Dedifferentiated amniotic fluid mesenchymal stem cell (primary cell): Measurements from ENCODE around the gene GABRG1.

Source experiments
- DNase-seq: peaks from one replicate; pipeline ENCODE4 v3.0.0-alpha.2; 2016; ENCODE audit errors: extremely low spot score

Gene GABRG1

GRCh38 chr4:46123913-46124755 is at the start of gene GABRG1:
GABRG1 (minus strand) TSS chr4:46124054; CDS start chr4:46123913, 141 bp downstream.
- DNase-seq = no peak

- DNase-seq = no peak
These were observed 23.1 kb upstream of the GABRG1 start for GRCh38 chr4:46146993-46147392.

GRCh38 chr4:46131498-46132057 is 7.7 kb upstream of the GABRG1 start:
- DNase-seq = no peak

GRCh38 chr4:46124773-46125413 is 1.0 kb upstream of the GABRG1 start:
- no peak for DNase-seq

- DNase-seq = no peak
These were observed 42.2 kb downstream of the GABRG1 start for GRCh38 chr4:46081674-46082073.

GRCh38 chr4:46081248-46081647 is 42.6 kb downstream of the GABRG1 start:
- no peak for DNase-seq

GRCh38 chr4:46073778-46074177 is 50.1 kb downstream of the GABRG1 start:
- DNase-seq = no peak

GRCh38 chr4:46051392-46051791 is 72.5 kb downstream of the GABRG1 start:
- DNase-seq = no peak

- DNase-seq = no peak
These were observed 91.8 kb downstream of the GABRG1 start for GRCh38 chr4:46032056-46032455.

GRCh38 chr4:46016306-46016705 is 107.5 kb downstream of the GABRG1 start:
- DNase-seq = no peak

- no peak for DNase-seq
These were observed 131.1 kb downstream of the GABRG1 start for GRCh38 chr4:45992728-45993127.

GRCh38 chr4:45989775-45990174 is 134.1 kb downstream of the GABRG1 start:
- DNase-seq = no peak

GRCh38 chr4:45987858-45988257 is 136.0 kb downstream of the GABRG1 start:
- DNase-seq = no peak
